Measurements from ENCODE around the gene MCM3AP. TPM values are rescaled to one million over a fixed set of nuclear protein-coding genes. Genes with fewer than 3 reads are reported as not detected.

Gene MCM3AP
- total RNA-seq, 1 donor from 2014 or later = 84.7 TPM

- H3K4me3 ChIP-seq (ENCODE audit: low read depth, low read length) = no peak overlapping the region
- DNase-seq (ENCODE audit: low read depth) = no peak
- TF ChIP-seq CTCF (conservative IDR thresholded peaks at IDR 0.05; ENCODE audit: low read depth, low read length) = no peak
These were observed 90.8 kb downstream of the MCM3AP start for GRCh38 chr21:46194374-46195334.

- no peak for DNase-seq (ENCODE audit: low read depth)
- no peak for TF ChIP-seq CTCF (conservative IDR thresholded peaks at IDR 0.05; ENCODE audit: low read depth, low read length)
- no peak overlapping the region for H3K4me3 ChIP-seq (ENCODE audit: low read depth, low read length)
These were observed 91.5 kb downstream of the MCM3AP start for GRCh38 chr21:46193829-46194373.

- no peak overlapping the region for H3K4me3 ChIP-seq (ENCODE audit: low read depth, low read length)
- DNase-seq (ENCODE audit: low read depth) = no peak
- TF ChIP-seq CTCF (conservative IDR thresholded peaks at IDR 0.05; ENCODE audit: low read depth, low read length) = no peak
These were observed 93.5 kb downstream of the MCM3AP start for GRCh38 chr21:46191686-46192575.

- peak; percentile 26 for DNase-seq (ENCODE audit: low read depth)
- no peak for TF ChIP-seq CTCF (conservative IDR thresholded peaks at IDR 0.05; ENCODE audit: low read depth, low read length)
These were observed 94.1 kb downstream of the MCM3AP start for GRCh38 chr21:46191257-46191685.

GRCh38 chr21:46190491-46191131 lies 94.8 kb downstream of the MCM3AP start:
- DNase-seq (ENCODE audit: low read depth) = no peak
- TF ChIP-seq CTCF (conservative IDR thresholded peaks at IDR 0.05; ENCODE audit: low read depth, low read length) = no peak
- H3K4me3 ChIP-seq (ENCODE audit: low read depth, low read length) = no peak overlapping the region

More at GRCh38 chr21:46191257-46191685, 94.1 kb downstream of the MCM3AP start:
- H3K4me3 ChIP-seq (ENCODE audit: low read depth, low read length) = no peak overlapping the region

- DNase-seq (ENCODE audit: low read depth) = no peak
- no peak for TF ChIP-seq CTCF (conservative IDR thresholded peaks at IDR 0.05; ENCODE audit: low read depth, low read length)
- no peak overlapping the region for H3K4me3 ChIP-seq (ENCODE audit: low read depth, low read length)
These were observed 95.4 kb downstream of the MCM3AP start for GRCh38 chr21:46189959-46190490.
